NT2/D1 (cell line): ENCODE results near the gene CARD14.

ENCODE experiments used
- SUZ12 ChIP-seq: IDR thresholded peaks from 2 replicates; pipeline ENCODE4 v1.6.1; 2011; ENCODE audit not compliant: insufficient read length, insufficient read depth; ENCODE audit errors: extremely low read depth
- YY1 ChIP-seq: IDR thresholded peaks from 2 replicates; pipeline ENCODE4 v1.6.1; 2011; ENCODE audit not compliant: insufficient read length, insufficient read depth
- ZNF274 ChIP-seq: IDR thresholded peaks from 2 replicates; pipeline ENCODE4 v1.6.1; 2011; ENCODE audit warnings: mild to moderate bottlenecking, low read depth, low read length

DNA sequence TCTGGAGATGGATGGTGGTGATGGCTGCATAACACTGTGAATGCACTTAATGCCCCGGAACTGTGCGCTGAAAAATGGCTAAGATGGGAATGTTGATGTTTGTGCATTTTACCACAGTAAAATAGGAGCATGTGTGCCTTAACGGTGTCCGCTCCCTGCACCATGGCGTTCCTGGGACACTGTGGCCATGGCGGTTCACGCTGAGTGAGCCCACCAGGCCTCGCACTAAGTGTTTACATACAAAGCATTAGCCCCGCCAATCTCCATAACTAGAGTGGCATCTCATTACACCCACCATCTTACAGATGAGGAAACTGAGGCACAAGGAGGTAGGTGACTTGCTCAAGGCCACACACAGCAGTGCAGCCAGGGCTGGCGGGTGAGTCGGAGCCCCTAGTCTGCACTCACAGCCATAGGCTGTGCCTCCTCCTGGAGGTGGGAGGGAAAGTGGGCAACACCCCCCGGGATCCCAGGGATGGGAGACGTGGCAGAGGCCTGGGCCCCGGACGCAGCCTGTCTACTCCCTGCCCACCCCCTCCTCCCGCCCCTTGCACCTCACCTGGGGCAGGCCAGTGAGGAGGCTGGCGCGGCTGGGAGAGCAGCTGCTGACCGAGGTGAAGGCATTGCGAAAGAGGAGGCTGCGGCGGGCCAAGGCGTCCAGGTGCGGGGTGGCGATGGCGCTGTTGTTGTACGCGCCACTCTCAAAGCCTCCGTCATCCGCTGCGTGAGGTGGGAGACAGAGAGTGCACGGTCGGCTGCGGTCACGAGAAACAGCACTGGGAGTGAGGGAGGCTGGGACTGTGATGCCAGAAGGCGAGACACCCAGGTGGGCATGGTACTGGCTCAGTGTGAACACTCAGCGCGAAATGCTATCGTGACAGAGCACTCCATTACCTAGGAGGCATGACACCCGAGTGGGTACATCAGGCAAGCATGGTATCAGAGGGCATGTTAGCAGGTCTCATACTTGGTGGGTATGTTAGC, 46.9 kb downstream of the CARD14 start:
- TF ChIP-seq YY1 (no peak), SUZ12 (no peak), ZNF274 (no peak)
